NCI-H446 treated with DMSO at 0.1 percent for 48 hours (cell line): Measurements from ENCODE around the gene TXK.

ENCODE experiments used
- DNase-seq: peaks from one replicate; lab custom pipeline; 2025; lab: John Stamatoyannopoulos, UW

The TXK gene

GRCh38 chr4:48018112-48018511, 115.9 kb downstream of the TXK start:
- no peak for DNase-seq

GRCh38 chr4:48017108-48017571, 116.9 kb downstream of the TXK start:
- DNase-seq: no peak
